Activated CD4-positive, alpha-beta T cell treated with anti-CD3 and anti-CD28 coated beads for 48 hours (primary cell): ENCODE data around the gene PAX7.

Experiments
- DNase-seq: peaks from one replicate; pipeline ENCODE4 v3.0.0-alpha.2; 2020

Gene PAX7

GRCh38 chr1:18642278-18643095 is 11.8 kb downstream of the PAX7 start:
- no peak for DNase-seq

GRCh38 chr1:18643154-18644012 is 12.7 kb downstream of the PAX7 start:
- DNase-seq: peak; percentile 39

GRCh38 chr1:18644013-18644399 is 13.4 kb downstream of the PAX7 start:
- DNase-seq: no peak

GRCh38 chr1:18644446-18644845 is 13.8 kb downstream of the PAX7 start:
- no peak for DNase-seq

- DNase-seq: peak; percentile 26
These were observed 14.5 kb downstream of the PAX7 start for GRCh38 chr1:18644973-18645746.

GRCh38 chr1:18645747-18646090 is 15.1 kb downstream of the PAX7 start:
- no peak for DNase-seq

- DNase-seq: no peak
These were observed 15.6 kb downstream of the PAX7 start for GRCh38 chr1:18646091-18646785.

GRCh38 chr1:18646786-18647410 is 16.3 kb downstream of the PAX7 start:
- DNase-seq: no peak

- DNase-seq: no peak
These were observed 17.1 kb downstream of the PAX7 start for GRCh38 chr1:18647681-18648214.

GRCh38 chr1:18649693-18650370 is 19.2 kb downstream of the PAX7 start:
- DNase-seq: no peak

GRCh38 chr1:18651713-18652112 is 21.1 kb downstream of the PAX7 start:
- DNase-seq: no peak

GRCh38 chr1:18652791-18653190 is 22.1 kb downstream of the PAX7 start:
- DNase-seq: no peak

- DNase-seq: no peak
These were observed 22.7 kb downstream of the PAX7 start for GRCh38 chr1:18653367-18653766.

GRCh38 chr1:18653916-18654315 is 23.3 kb downstream of the PAX7 start:
- no peak for DNase-seq

GRCh38 chr1:18654599-18654998 is 24.0 kb downstream of the PAX7 start:
- no peak for DNase-seq

GRCh38 chr1:18657506-18658201 is 27.0 kb downstream of the PAX7 start:
- DNase-seq: no peak

GRCh38 chr1:18658831-18659230 is 28.2 kb downstream of the PAX7 start:
- DNase-seq: no peak

- DNase-seq: no peak
These were observed 31.0 kb downstream of the PAX7 start for GRCh38 chr1:18661404-18662285.

GRCh38 chr1:18662286-18662639 is 31.6 kb downstream of the PAX7 start:
- DNase-seq: no peak
